K562 (cell line): ENCODE data around the gene CMIP. TPM values are rescaled to one million over a fixed set of nuclear protein-coding genes. Genes with fewer than 3 reads are reported as not detected.

Source experiments
- ATAC-seq: fragments of 200-7000 bp; cut with Tn5 transposase; 3 replicates; pipeline ENCODE4 v1.9.1; 2020; ENCODE audit warnings: moderate library complexity
- BruUV-seq: library from RNA; stranded (reverse); fragments of 400-500 nt; replicated peaks from 2 replicates; lab custom pipeline; 2021; lab: Mats Ljungman, UMichigan
- CTCF ChIA-PET: fragments of 300-600 bp; formaldehyde crosslinking; extraction: SDS; loops from one replicate; lab custom pipeline; 2021; ENCODE audit warnings: low intra/inter-chr PET ratio; lab: Yijun Ruan, JAX
- POLR2A ChIA-PET: fragments of 300-600, 350-650 bp; sonication (Branson Sonifier 250); formaldehyde crosslinking; extraction: SDS; loops from one replicate; lab custom pipeline; 2021; ENCODE audit warnings: antibody characterized with exemption, inconsistent platforms; lab: Yijun Ruan, JAX
- DNase-seq, 4 experiments: peaks; one replicate each; pipeline versions ENCODE4 v3.0.0 to v3.0.0-alpha.2; 2011 to 2018; ENCODE audit warnings: low spot score in 3 of 4, mixed read lengths in 3 of 4; ENCODE audit errors: extremely low read depth in 1 of 4
- FAIRE-seq: peaks from 2 replicates; lab custom pipeline; 2011; peaks lifted over from hg19 to GRCh38; lab: Jason Lieb, UNC
- H2AFZ ChIP-seq: 2 replicates; pipeline ENCODE4 v1.6.0; 2011; ENCODE audit warnings: low read depth, low read length, control low read depth, inconsistent platforms
- H3K27ac ChIP-seq: fragments of 200-600 bp; 3 replicates; pipeline ENCODE4 v1.8.0; 2011; ENCODE audit warnings: low read depth, mild to moderate bottlenecking, control low read depth, inconsistent platforms, low read length, moderate library complexity, mixed read lengths; ENCODE audit errors: extremely low read depth
- H3K27me3 ChIP-seq, 2 experiments: fragments of 300-600 bp in 1 of 2; 2 replicates in 1 of 2; 3 replicates in 1 of 2; pipeline versions ENCODE4 v1.6.0 to v1.8.0; 2011; ENCODE audit warnings: inconsistent platforms in 2 of 2, low read length in 2 of 2, mild to moderate bottlenecking in 1 of 2, mixed read lengths in 1 of 2, moderate library complexity in 1 of 2; ENCODE audit not compliant: control insufficient read depth in 2 of 2, insufficient read depth in 2 of 2
- H3K36me3 ChIP-seq: fragments of 300-600 bp; 3 replicates; pipeline ENCODE4 v1.8.0; 2011; ENCODE audit warnings: mild to moderate bottlenecking, low read length, inconsistent platforms; ENCODE audit not compliant: control insufficient read depth, insufficient read depth
- H3K4me1 ChIP-seq, 2 experiments: fragments of 200-600 bp in 1 of 2; replicated peaks in 1 of 2; 2 replicates in 1 of 2; 3 replicates in 1 of 2; pipeline versions ENCODE4 v1.5.1 to v1.8.0; 2011; ENCODE audit warnings: inconsistent platforms in 2 of 2, low read length in 2 of 2, mild to moderate bottlenecking in 1 of 2, mixed read lengths in 1 of 2, moderate library complexity in 1 of 2; ENCODE audit not compliant: control insufficient read depth in 2 of 2, insufficient read depth in 2 of 2
- H3K4me2 ChIP-seq: 2 replicates; pipeline ENCODE4 v1.6.1; 2011; ENCODE audit warnings: low read length, control low read depth, inconsistent platforms, mixed read lengths; ENCODE audit not compliant: insufficient read depth
- H3K4me3 ChIP-seq: fragments of 200-600 bp; sonication (generic), shearing (Covaris generic); 2 replicates; pipeline ENCODE4 v1.5.1; 2016; ENCODE audit warnings: control low read depth, inconsistent platforms
- H3K79me2 ChIP-seq: fragments of 200-600 bp; 3 replicates; pipeline ENCODE4 v1.8.0; 2011; ENCODE audit warnings: low read length, inconsistent platforms; ENCODE audit not compliant: control insufficient read depth, insufficient read depth
- H3K9ac ChIP-seq, 2 experiments: 2 replicates each; pipeline versions ENCODE4 v1.6.0 to v1.6.1; 2011; ENCODE audit warnings: low read depth in 2 of 2, low read length in 2 of 2, control low read depth in 1 of 2, inconsistent platforms in 1 of 2, mild to moderate bottlenecking in 1 of 2, mixed read lengths in 1 of 2; ENCODE audit not compliant: insufficient read depth in 1 of 2
- H3K9me1 ChIP-seq: one replicate; pipeline ENCODE4 v1.6.0; 2011; ENCODE audit warnings: inconsistent platforms, mild to moderate bottlenecking, low read length, moderate library complexity; ENCODE audit not compliant: control insufficient read depth, insufficient read depth
- H3K9me3 ChIP-seq: replicated peaks from 2 replicates; pipeline ENCODE4 v1.5.1; 2011; ENCODE audit warnings: low read depth, low read length, inconsistent platforms; ENCODE audit not compliant: control insufficient read depth, insufficient read depth
- H4K20me1 ChIP-seq: replicated peaks from 2 replicates; pipeline ENCODE4 v1.6.1; 2011; ENCODE audit warnings: low read length, inconsistent platforms, mixed read lengths; ENCODE audit not compliant: control insufficient read depth, insufficient read depth
- CBX3 ChIP-seq, 2 experiments: IDR thresholded peaks; 1 replicate in 1 of 2; 2 replicates in 1 of 2; pipeline ENCODE4 v1.6.1; 2012; ENCODE audit warnings: inconsistent platforms in 2 of 2, low read length in 2 of 2, borderline replicate concordance in 1 of 2, control low read depth in 1 of 2
- CSDE1 ChIP-seq, 2 experiments: fragments of 450-650 bp; IDR thresholded peaks; 2 replicates each; pipeline ENCODE4 v1.6.1; 2016; ENCODE audit warnings: mild to moderate bottlenecking in 1 of 2
- ELF1 ChIP-seq: fragments of 200-800 bp; sonication (Bioruptor generic); IDR thresholded peaks from 2 replicates; pipeline ENCODE4 v1.6.1; 2016; ENCODE audit warnings: missing genetic modification characterization, missing compliant biosample characterization
- ETV1 ChIP-seq: fragments of 450-650 bp; conservative IDR thresholded peaks from 2 replicates; pipeline ENCODE4 v1.6.1; 2016; ENCODE audit warnings: missing genetic modification characterization, control low read depth, low read depth, missing compliant biosample characterization
- EWSR1 ChIP-seq: fragments of 450-650 bp; IDR thresholded peaks from 2 replicates; pipeline ENCODE4 v1.6.1; 2018; ENCODE audit warnings: borderline replicate concordance, mild to moderate bottlenecking, low read depth, moderate library complexity; ENCODE audit not compliant: partially characterized antibody
- EZH2 ChIP-seq: IDR thresholded peaks from 2 replicates; pipeline ENCODE4 v1.6.1; 2012; ENCODE audit warnings: low read depth, mild to moderate bottlenecking, inconsistent platforms, low read length, borderline replicate concordance
- GTF2F1 ChIP-seq: IDR thresholded peaks from 2 replicates; pipeline ENCODE4 v1.6.1; 2011; ENCODE audit warnings: low read depth, low read length, improper control_type of control experiment
- HNRNPLL ChIP-seq: fragments of 200-400 bp; formaldehyde crosslinking; IDR thresholded peaks from 2 replicates; pipeline ENCODE4 v1.6.1; 2017; ENCODE audit warnings: low read length, low read depth, mild to moderate bottlenecking; ENCODE audit not compliant: poor library complexity, severe bottlenecking
- MAFG ChIP-seq: fragments of 450-650 bp; conservative IDR thresholded peaks from 2 replicates; pipeline ENCODE4 v1.6.1; 2016; ENCODE audit warnings: missing genetic modification characterization, missing compliant biosample characterization
- MYNN ChIP-seq, 2 experiments: sonication (generic); formaldehyde crosslinking in 1 of 2; IDR thresholded peaks; 2 replicates each; pipeline versions ENCODE4 v1.5.0 to v1.6.1; 2016 to 2020; ENCODE audit warnings: antibody characterized with exemption in 1 of 2, missing genetic modification reagents in 1 of 2
- ZBED1 ChIP-seq: IDR thresholded peaks from 2 replicates; pipeline ENCODE4 v1.6.1; 2014
- ZBTB7A ChIP-seq: IDR thresholded peaks from 2 replicates; pipeline ENCODE4 v1.6.1; 2011; ENCODE audit warnings: low read depth, mild to moderate bottlenecking, low read length, moderate library complexity, borderline replicate concordance; ENCODE audit not compliant: control insufficient read depth
- ZNF561 ChIP-seq: fragments of 450-650 bp; formaldehyde crosslinking; conservative IDR thresholded peaks from 2 replicates; pipeline ENCODE4 v1.4.0; 2020; ENCODE audit warnings: mild to moderate bottlenecking, moderate library complexity
- WGBS: fragments of 100-300 bp; shearing (Covaris generic); methylation state at CpG from one replicate; pipeline ENCODE4 v1.1.6; 2016; ENCODE audit warnings: low coverage, mixed read lengths; ENCODE audit not compliant: insufficient coverage; ENCODE audit errors: missing lambda C conversion rate; 5-methylcytosine and 5-hydroxymethylcytosine counted together
- in situ Hi-C: fragments of 300-500 bp; cut with MboI; formaldehyde crosslinking; loops from 4 replicates; pipeline ENCODE4 v1.15.0; 2018; ENCODE audit warnings: inconsistent platforms, mixed read lengths
- intact Hi-C: fragments of 100-400 bp; cut with micrococcal nuclease; formaldehyde crosslinking; loops from 2 replicates; pipeline ENCODE4 v1.14.2; 2022
- polyA plus RNA-seq, 8 experiments: library from polyadenylated mRNA; depleted of rRNA in 4 of 8; stranded (reverse) in 5 of 8; unstranded in 3 of 8; fragments of >200 nt; fragmentation: Nextera tagmentation in 2 of 8; fragmentation: Illumina TruSeq in 1 of 8; extraction: Ambion mirVana in 2 of 8; extraction: Trizol in 1 of 8; gene quantifications; 2 replicates each; pipeline versions ENCODE4 v1.2.1 to v1.2.3, GENCODE V29; 2011 to 2014; ENCODE audit warnings: inconsistent platforms in 1 of 8, missing spikeins in 1 of 8
- total RNA-seq, 7 experiments: library from RNA; depleted of rRNA in 6 of 7; stranded (reverse); fragments of >200 nt in 6 of 7; fragmentation: Illumina TruSeq in 2 of 7; extraction: Trizol in 2 of 7; gene quantifications; 2 replicates each; pipeline versions ENCODE4 v1.2.1 to v1.2.3, GENCODE V29; 2011 to 2021; ENCODE audit warnings: low replicate concordance in 1 of 7
- TF ChIP-seq, protein P1 (sequence below): sonication (generic); formaldehyde crosslinking; IDR thresholded peaks from 2 replicates; pipeline ENCODE4 v1.8.0; 2022; ENCODE audit warnings: mild to moderate bottlenecking, missing genetic modification reagents
- TF ChIP-seq, protein P2 (sequence below): sonication (generic); formaldehyde crosslinking; IDR thresholded peaks from 2 replicates; pipeline ENCODE4 v1.4.0; 2020; ENCODE audit warnings: mild to moderate bottlenecking, missing genetic modification reagents
- TF ChIP-seq, protein P3 (sequence below), 2 experiments: fragments of 450-650 bp; IDR thresholded peaks; 2 replicates each; pipeline ENCODE4 v1.6.1; 2016

CMIP gene
- total and polyA plus RNA-seq, 9 of the 15 experiments (the other 6 are each of a cell fraction or from before 2014, with no cell fraction given), result 0.94 to 82.5 (median 10.3) TPM

DNA sequence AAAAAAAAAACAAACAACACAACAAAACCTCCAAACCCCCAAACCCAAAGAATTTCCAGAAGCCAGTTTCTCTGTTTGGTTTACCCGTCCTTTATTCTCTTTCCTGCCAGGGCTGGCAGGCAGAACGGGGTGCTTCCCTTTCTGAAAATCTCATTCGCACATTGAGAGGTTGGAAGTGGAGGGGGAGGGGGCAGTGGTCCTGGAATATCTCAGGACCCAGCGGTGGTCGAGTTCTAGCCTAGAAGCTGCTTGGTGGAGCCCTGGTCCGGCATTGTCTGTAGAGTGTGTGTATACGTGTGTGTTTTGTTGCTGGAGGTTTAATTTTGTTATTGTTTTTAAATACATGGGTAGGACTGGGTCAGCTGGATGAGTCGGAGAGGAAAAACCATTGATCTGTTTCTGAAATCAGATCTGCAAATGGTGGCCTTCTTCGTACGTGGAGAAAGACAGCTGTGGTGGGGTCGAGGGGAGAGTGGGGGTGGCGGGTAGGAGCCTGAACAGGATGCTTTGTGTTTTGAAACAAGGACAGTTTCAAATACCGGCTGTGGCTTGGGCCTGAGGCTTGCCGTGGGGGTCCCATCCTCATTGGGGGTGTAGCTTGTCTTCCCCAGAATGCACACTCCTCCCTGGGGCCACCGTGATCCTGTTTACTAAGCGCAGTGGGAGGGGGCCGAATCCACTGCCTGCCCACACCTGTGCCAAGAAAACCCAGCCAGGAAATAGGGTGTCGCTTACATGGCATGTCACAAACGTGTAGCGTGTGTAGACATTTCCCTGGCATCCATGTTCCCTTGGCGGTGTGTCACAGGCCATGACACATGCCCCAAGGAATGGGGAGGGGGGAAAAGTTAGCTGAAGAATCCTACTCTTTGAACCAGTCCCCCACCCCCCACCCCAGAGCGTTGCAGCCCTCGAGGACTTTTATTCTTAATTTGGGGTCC is 1.6 kb downstream of the CMIP start:
- in situ Hi-C loops, result no loop called here
- TF ChIP-seq MYNN (IDR thresholded peaks at IDR 0.05), result peak; percentile 84
- TF ChIP-seq MYNN (CRISPR knock-in tag; IDR thresholded peaks at IDR 0.05), result no peak
- TF ChIP-seq ZBED1, result peak; percentile 56; the same call in 1 of the 2 replicates
- no peak for TF ChIP-seq ELF1 (tag)
- TF ChIP-seq EZH2, result no peak
- TF ChIP-seq, protein P1, sequence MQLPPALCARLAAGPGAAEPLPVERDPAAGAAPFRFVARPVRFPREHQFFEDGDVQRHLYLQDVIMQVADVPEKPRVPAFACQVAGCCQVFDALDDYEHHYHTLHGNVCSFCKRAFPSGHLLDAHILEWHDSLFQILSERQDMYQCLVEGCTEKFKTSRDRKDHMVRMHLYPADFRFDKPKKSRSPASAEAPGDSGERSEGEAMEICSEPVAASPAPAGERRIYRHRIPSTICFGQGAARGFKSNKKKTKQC, result peak; percentile 46; the same call in 1 of the 2 replicates
- TF ChIP-seq ETV1 (tag), result no peak
- peak; percentile 3; the same call in 1 of the 2 replicates for TF ChIP-seq ZBTB7A
- TF ChIP-seq GTF2F1, result no peak
- no peak for TF ChIP-seq HNRNPLL
- TF ChIP-seq ZNF561 (CRISPR knock-in tag), result no peak
- TF ChIP-seq, protein P2, sequence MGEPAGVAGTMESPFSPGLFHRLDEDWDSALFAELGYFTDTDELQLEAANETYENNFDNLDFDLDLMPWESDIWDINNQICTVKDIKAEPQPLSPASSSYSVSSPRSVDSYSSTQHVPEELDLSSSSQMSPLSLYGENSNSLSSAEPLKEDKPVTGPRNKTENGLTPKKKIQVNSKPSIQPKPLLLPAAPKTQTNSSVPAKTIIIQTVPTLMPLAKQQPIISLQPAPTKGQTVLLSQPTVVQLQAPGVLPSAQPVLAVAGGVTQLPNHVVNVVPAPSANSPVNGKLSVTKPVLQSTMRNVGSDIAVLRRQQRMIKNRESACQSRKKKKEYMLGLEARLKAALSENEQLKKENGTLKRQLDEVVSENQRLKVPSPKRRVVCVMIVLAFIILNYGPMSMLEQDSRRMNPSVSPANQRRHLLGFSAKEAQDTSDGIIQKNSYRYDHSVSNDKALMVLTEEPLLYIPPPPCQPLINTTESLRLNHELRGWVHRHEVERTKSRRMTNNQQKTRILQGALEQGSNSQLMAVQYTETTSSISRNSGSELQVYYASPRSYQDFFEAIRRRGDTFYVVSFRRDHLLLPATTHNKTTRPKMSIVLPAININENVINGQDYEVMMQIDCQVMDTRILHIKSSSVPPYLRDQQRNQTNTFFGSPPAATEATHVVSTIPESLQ (CRISPR knock-in tag), result no peak
- TF ChIP-seq, protein P3, sequence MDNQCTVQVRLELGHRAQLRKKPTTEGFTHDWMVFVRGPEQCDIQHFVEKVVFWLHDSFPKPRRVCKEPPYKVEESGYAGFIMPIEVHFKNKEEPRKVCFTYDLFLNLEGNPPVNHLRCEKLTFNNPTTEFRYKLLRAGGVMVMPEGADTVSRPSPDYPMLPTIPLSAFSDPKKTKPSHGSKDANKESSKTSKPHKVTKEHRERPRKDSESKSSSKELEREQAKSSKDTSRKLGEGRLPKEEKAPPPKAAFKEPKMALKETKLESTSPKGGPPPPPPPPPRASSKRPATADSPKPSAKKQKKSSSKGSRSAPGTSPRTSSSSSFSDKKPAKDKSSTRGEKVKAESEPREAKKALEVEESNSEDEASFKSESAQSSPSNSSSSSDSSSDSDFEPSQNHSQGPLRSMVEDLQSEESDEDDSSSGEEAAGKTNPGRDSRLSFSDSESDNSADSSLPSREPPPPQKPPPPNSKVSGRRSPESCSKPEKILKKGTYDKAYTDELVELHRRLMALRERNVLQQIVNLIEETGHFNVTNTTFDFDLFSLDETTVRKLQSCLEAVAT (IDR thresholded peaks at IDR 0.05), result peak in 1 of 2 experiments; percentile 54; a peak in 1 of 4 replicates
- no peak for TF ChIP-seq EWSR1
- TF ChIP-seq MAFG, result no peak
- no peak for TF ChIP-seq CSDE1 (IDR thresholded peaks at IDR 0.05)
- no peak for TF ChIP-seq CBX3 (IDR thresholded peaks at IDR 0.05; ENCODE audit: borderline replicate concordance in 1 of 2, low read length in 2 of 2)

More for the DNA sequence above, 1.6 kb downstream of the CMIP start:
- H3K4me1 ChIP-seq, result peaks cover 43 to 47% of the 10 kb centered on the region in 2 experiments
- ChIA-PET CTCF (no interaction called here), POLR2A (interaction anchor here (0.7 to 1.9 kb wide), 6 partner anchors 11 to 51 kb away, joined by 3 to 7 read pairs (median 4); no protein-coding TSS in a partner anchor)
- intact Hi-C loops, result loop anchor here (5.0 kb wide), 1 partner anchor 36 kb away; no protein-coding TSS in a partner anchor
- WGBS, result 6% methylated on average over 22 of the region's 23 CpGs
- peaks cover 5% of the 10 kb centered on the region; the same call in 1 of the 2 replicates for H3K9me3 ChIP-seq
- DNase-seq (peak in 1 of 4 experiments; percentile 39), FAIRE-seq (peak; percentile 44), ATAC-seq (no peak; the same call in 2 of the 3 replicates)
- TSS peak; percentile 42 for BruUV-seq
- H3K27me3 ChIP-seq, result peaks cover 20 to 27% of the 10 kb centered on the region in 2 experiments
- no peak overlapping the region for H2AFZ ChIP-seq
- peaks cover 3% of the 10 kb centered on the region for H3K9me1 ChIP-seq
- peak overlapping the region; percentile 70 for H3K27ac ChIP-seq
- H3K4me3 ChIP-seq, result peak overlapping the region; percentile 54
- H3K9ac ChIP-seq, result peak overlapping the region; percentile 67 to 95
- H3K79me2 ChIP-seq, result peaks cover 62% of the 10 kb centered on the region
- H4K20me1 ChIP-seq, result peaks cover 24% of the 10 kb centered on the region
- peaks cover 13% of the 10 kb centered on the region; the same call in 2 of the 3 replicates for H3K36me3 ChIP-seq
- peak overlapping the region; percentile 97 for H3K4me2 ChIP-seq
